Measurements from ENCODE around the gene CHST13. TPM values are rescaled to one million over a fixed set of nuclear protein-coding genes. Genes with fewer than 3 reads are reported as not detected.

The CHST13 gene
- total RNA-seq, 2 donors from 2014 or later, result 1.6 to 6.7 TPM

GRCh38 chr3:126578702-126579101 lies 54.7 kb downstream of the CHST13 start:
- Histone ChIP-seq H3K27ac (ENCODE audit: low read depth, low read length) (no peak overlapping the region), H3K4me3 (ENCODE audit: low read length) (no peak overlapping the region), H3K36me3 (ENCODE audit: control insufficient read depth, insufficient read depth, low read length) (no peaks in the 10 kb centered on the region), H3K27me3 (ENCODE audit: control insufficient read depth, insufficient read depth, low read length, poor library complexity, severe bottlenecking) (no peaks in the 10 kb centered on the region), H3K4me1 (ENCODE audit: control insufficient read depth, insufficient read depth, low read length) (no peaks in the 10 kb centered on the region), H3K9ac (ENCODE audit: extremely low read depth, low read length, poor library complexity, severe bottlenecking) (no peak overlapping the region), H3K9me3 (ENCODE audit: control insufficient read depth, low read length) (no peaks in the 10 kb centered on the region)
- peaks cover 23% of the 10 kb centered on the region for H3K4me1 Mint-ChIP-seq
- no peaks in the 10 kb centered on the region for H3K9me3 Mint-ChIP-seq
- H3K27ac Mint-ChIP-seq, result no peak overlapping the region
- WGBS, 2 experiments (ENCODE audit: insufficient coverage in 1 of 2, insufficient read length in 1 of 2), result 95 to 100% methylated on average over 2 to 7 of the region's 7 CpGs
- H3K36me3 Mint-ChIP-seq (ENCODE audit: low read depth), result no peaks in the 10 kb centered on the region
- no peak for TF ChIP-seq CTCF (conservative IDR thresholded peaks at IDR 0.05)
- H3K27me3 Mint-ChIP-seq (ENCODE audit: insufficient read depth), result peaks cover 6% of the 10 kb centered on the region
- no peak for DNase-seq
- H3K4me3 Mint-ChIP-seq, result no peak overlapping the region

DNA sequence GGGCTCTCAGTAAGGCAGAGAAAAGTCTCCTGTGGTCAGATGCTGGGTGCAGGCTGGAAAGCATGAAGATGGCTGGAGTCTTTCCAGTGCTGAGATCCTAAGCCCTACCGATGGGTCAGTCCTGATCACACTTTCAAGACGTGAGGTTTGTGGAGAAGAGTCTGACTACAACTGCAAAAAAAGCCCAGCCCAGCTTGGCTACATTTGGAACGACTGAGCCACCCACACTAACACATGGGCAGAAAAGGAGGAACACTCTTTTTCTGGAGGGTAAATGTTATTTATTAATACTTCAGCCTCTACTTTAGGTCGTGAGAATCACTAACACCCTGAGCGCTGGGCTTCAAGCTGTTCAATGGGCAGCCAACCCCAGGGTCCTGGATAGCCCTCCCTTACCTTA lies 56.8 kb downstream of the CHST13 start:
- no peaks in the 10 kb centered on the region for H3K9me3 ChIP-seq (ENCODE audit: control insufficient read depth, low read length)
- TF ChIP-seq CTCF (conservative IDR thresholded peaks at IDR 0.05), result no peak
- Mint-ChIP-seq H3K4me1 (peaks cover 20% of the 10 kb centered on the region), H3K27ac (no peak overlapping the region), H3K27me3 (ENCODE audit: insufficient read depth) (peaks cover 6% of the 10 kb centered on the region), H3K4me3 (no peak overlapping the region), H3K36me3 (ENCODE audit: low read depth) (no peaks in the 10 kb centered on the region), H3K9me3 (no peaks in the 10 kb centered on the region)
- no peak overlapping the region for H3K27ac ChIP-seq (ENCODE audit: low read depth, low read length)
- H3K27me3 ChIP-seq (ENCODE audit: control insufficient read depth, insufficient read depth, low read length, poor library complexity, severe bottlenecking), result no peaks in the 10 kb centered on the region
- H3K9ac ChIP-seq (ENCODE audit: extremely low read depth, low read length, poor library complexity, severe bottlenecking), result no peak overlapping the region
- H3K4me1 ChIP-seq (ENCODE audit: control insufficient read depth, insufficient read depth, low read length), result no peaks in the 10 kb centered on the region
- no peak overlapping the region for H3K4me3 ChIP-seq (ENCODE audit: low read length)
- DNase-seq, result peak; percentile 43
- H3K36me3 ChIP-seq (ENCODE audit: control insufficient read depth, insufficient read depth, low read length), result no peaks in the 10 kb centered on the region
- 89 to 90% methylated on average over 4 of the region's 5 CpGs for WGBS, 2 experiments (ENCODE audit: insufficient coverage in 1 of 2, insufficient read length in 1 of 2)

DNA sequence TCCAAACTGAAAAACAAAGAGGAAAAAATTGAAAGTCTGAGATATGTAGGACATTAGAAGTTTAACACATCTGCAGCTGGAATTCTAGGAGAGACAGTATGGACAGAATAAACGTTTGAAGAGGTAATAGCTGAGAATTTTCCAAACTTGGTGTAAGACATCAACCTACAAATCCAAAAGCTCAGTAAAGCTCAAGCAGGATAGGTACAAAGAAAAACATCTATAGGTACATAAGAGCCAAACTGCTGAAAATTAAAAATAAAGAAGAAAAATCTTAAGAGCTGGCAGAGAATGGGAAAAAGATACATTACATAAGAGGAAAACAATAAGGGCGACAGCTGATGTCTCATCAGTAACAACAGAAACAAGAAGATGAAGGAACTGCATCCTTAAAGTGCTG lies 57.6 kb downstream of the CHST13 start:
- H3K27ac ChIP-seq (ENCODE audit: low read depth, low read length), result no peak overlapping the region
- no peaks in the 10 kb centered on the region for H3K27me3 ChIP-seq (ENCODE audit: control insufficient read depth, insufficient read depth, low read length, poor library complexity, severe bottlenecking)
- peaks cover 6% of the 10 kb centered on the region for H3K27me3 Mint-ChIP-seq (ENCODE audit: insufficient read depth)
- no peaks in the 10 kb centered on the region for H3K4me1 ChIP-seq (ENCODE audit: control insufficient read depth, insufficient read depth, low read length)
- peaks cover 20% of the 10 kb centered on the region for H3K4me1 Mint-ChIP-seq
- H3K36me3 Mint-ChIP-seq (ENCODE audit: low read depth), result no peaks in the 10 kb centered on the region
- H3K27ac Mint-ChIP-seq, result no peak overlapping the region
- no peak overlapping the region for H3K4me3 Mint-ChIP-seq
- no peak overlapping the region for H3K4me3 ChIP-seq (ENCODE audit: low read length)
- WGBS, 2 experiments (ENCODE audit: insufficient coverage in 1 of 2, insufficient read length in 1 of 2), result 96% methylated on average over 2 of the region's 2 CpGs; no CpG with 5 or more reads in 1 of the 2 experiments
- no peak for TF ChIP-seq CTCF (conservative IDR thresholded peaks at IDR 0.05)
- no peak for DNase-seq
- no peaks in the 10 kb centered on the region for H3K36me3 ChIP-seq (ENCODE audit: control insufficient read depth, insufficient read depth, low read length)
- H3K9me3 ChIP-seq (ENCODE audit: control insufficient read depth, low read length), result no peaks in the 10 kb centered on the region
- H3K9me3 Mint-ChIP-seq, result peaks cover 5% of the 10 kb centered on the region
- no peak overlapping the region for H3K9ac ChIP-seq (ENCODE audit: extremely low read depth, low read length, poor library complexity, severe bottlenecking)
